Stimulated activated CD8-positive, alpha-beta memory T cell treated with anti-CD3 and anti-CD28 coated beads, Interleukin-15, amount 100 ng/mL, for 24 hours (primary cell): ENCODE measurements around the gene OSMR.

ENCODE experiments used
- DNase-seq: peaks from one replicate; pipeline ENCODE4 v3.0.0-alpha.2; 2020; ENCODE audit warnings: low read depth

OSMR gene

DNA sequence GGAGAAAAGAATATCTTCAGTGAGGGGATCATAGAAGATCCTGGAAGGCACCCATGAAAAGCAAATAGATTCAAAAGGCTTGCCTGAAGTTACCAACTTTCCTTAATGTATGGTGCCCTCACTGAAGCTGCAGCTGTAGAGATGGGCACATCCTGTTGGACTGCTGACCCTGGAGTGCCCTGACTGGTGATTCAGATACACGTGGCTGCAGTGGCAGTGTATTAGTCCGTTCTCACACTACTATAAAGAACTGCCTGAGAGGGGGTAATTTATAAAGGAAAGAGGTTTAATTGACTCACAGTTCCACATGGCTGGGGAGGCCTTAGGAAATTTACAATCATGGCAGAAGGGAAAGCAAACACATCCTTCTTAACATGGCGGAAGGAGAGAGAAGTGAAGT lies 80.3 kb downstream of the OSMR start:
- DNase-seq: no peak

DNA sequence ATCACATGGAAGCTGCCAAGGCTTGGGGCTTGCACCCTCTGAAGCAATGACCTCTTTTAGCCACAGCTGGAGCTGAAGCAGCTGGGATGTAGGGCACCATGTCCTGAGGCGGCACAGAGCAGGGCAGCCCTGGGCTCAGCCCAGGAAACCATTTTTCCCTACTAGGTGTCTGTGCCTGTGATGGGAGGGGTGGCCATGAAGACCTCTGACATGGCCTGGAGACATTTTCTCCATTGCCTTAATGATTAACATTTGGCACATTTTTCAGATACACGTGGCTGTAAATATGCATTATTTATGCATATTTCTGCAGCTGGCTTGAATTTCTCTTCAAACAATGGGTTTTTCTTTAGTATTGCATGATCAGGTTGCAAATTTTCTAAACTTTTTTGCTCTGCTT lies 81.7 kb downstream of the OSMR start:
- DNase-seq: no peak

DNA sequence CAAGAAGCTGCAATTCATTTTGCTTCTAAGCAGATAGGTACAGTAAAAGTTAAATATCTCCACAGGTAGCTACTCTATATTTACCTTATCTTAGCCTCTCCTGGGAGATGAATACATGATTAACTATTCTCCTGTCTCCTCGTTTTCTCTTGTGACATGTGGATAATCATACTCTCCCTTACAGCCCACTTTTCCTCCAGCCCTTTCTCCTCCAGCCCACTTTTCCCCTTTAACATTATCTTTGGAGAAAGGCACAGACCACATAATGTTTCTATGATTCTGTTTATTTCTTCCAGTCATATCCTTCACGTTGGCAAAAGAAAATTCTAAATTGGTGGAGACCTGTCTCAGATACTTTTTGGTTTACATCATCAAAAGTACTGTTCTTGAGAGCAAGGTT lies 84.0 kb downstream of the OSMR start:
- DNase-seq: no peak

DNA sequence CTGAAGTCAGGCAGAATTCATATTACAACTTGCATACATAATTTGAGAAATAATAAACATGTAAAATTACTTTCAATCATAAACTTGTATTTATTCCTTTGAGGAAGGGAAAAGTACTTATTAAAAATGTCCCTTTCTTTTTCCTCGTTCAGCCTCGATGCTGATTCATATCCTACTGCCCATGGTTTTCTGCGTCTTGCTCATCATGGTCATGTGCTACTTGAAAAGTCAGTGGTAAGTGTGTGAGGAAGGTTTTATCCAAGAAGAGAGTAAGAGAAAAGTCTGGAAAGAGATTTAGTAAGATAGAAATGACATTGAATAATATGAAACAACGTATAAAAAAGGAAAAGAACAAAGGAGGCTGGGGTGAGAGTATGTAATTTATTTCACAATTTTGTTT lies 85.9 kb downstream of the OSMR start:
- DNase-seq: no peak

DNA sequence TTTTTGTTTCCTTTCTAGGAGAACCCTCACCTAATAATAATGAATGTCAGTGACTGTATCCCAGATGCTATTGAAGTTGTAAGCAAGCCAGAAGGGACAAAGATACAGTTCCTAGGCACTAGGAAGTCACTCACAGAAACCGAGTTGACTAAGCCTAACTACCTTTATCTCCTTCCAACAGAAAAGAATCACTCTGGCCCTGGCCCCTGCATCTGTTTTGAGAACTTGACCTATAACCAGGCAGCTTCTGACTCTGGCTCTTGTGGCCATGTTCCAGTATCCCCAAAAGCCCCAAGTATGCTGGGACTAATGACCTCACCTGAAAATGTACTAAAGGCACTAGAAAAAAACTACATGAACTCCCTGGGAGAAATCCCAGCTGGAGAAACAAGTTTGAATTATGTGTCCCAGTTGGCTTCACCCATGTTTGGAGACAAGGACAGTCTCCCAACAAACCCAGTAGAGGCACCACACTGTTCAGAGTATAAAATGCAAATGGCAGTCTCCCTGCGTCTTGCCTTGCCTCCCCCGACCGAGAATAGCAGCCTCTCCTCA lies 87.1 kb downstream of the OSMR start:
- DNase-seq: no peak

DNA sequence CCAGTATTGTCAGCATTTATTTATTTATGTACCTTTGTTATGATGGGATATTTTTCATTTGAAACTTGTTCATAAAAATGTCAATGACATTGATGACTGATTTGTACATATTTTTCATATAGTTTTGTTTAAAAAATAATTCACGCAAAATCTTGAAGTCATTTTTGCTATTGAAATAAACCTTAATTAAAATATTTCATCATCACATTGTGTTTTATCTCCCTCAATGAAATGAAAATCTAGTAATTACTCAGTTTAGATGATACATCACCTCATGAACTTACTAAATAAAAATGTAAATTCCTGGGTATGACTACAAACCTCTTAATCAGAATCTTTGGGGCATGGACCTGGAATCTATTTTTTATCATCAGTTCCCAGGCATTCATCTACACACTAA lies 89.6 kb downstream of the OSMR start:
- DNase-seq: no peak

DNA sequence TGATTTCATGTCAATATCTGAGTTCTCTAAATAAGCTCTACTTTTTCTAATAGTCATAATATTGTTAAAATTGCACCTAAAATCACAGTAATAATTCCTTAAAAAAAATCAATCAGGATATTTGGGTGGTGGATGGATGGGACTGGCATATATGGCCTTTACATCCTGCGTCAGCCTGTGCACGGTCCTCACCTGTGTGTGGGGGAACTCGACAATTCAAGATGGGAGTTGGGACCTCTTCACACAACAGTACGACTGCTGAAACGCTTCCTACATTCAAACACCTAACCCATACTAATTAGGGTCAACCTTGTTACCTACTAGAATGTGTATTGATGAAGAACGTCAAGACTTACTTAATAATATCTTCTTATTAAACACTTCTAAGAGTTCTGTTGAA lies 90.5 kb downstream of the OSMR start:
- no peak for DNase-seq

DNA sequence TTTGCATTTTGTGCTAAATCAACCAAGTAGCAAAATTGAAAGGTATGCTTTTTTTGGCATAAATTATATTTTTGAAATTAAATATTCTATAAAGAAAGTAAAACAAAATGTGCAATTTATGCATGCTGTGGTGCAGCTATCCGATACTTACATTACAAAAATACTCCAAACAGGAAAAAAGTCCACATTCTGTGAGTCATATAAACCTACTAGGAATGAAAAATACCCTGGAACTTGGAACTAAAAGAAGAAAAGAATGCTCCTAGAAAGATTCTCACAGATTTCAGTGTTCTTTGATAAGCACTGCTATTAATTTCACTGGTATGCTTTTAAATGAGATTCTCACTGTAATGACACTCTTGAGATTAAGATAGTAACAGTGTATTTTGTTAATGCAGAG lies 92.6 kb downstream of the OSMR start:
- no peak for DNase-seq

DNA sequence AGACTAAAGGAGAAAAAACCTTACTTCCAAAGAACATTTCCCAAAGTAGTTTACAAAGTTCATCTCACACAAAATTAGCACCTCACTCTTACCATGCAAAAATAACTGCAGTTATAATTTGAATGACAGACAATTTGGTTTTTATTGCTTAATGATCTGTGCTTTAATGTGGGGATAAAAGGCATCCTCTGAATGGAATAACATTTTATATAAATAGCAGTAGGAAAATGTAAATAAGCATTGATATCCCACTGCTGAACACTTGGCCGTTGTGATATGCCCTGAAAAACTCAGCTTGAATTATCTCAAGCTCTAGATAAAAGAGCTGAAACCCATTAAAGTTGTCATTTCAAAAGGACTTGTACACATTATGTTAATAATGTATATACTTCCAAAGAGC lies 93.2 kb downstream of the OSMR start:
- DNase-seq: no peak

DNA sequence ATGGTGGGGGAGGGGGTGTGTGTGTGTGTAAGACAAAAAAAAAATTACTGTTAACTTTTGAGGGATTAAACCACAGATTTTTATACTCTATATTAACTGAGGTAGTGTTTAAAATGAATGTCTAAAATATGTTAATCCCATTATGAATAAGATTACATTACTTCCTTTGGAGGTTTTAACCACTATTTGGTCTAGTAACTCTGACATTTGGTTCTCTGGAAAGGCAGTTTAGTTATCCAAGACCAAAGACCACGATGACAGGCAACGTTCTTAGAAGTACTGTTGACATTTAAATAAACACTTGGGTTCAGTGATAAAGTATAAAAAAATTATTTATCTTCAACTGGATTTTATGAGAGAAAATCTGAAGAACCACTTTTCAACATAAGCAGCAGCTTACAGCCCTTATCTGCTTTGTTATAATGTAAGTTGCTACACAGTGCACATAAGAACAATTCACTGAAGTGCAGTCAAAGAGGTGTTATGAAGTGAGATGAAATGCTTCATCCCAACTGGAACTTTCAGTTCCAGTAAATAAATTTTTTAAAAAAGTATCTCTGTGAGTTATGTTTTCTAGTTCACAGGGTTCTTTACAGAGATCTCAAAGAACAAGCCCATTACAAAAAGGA lies 94.5 kb downstream of the OSMR start:
- DNase-seq: no peak

DNA sequence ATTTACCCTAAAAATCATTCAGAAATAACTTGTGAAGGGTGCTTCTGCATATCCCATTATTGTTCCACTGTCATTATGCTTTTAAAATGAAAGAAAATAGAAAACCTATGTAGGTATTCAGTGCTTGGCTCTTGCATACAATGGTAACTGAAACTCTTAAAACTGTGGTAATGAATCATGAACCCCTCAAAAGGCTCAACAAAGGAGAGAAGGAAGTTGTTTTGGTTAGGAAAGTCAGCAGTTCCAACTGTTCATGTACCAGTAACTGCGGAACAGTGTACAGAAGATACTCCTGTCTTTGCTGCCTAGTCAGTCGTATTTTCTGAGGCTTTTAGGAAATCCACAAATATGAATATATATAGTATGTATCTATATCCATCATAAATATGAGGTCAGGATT lies 96.1 kb downstream of the OSMR start:
- no peak for DNase-seq

DNA sequence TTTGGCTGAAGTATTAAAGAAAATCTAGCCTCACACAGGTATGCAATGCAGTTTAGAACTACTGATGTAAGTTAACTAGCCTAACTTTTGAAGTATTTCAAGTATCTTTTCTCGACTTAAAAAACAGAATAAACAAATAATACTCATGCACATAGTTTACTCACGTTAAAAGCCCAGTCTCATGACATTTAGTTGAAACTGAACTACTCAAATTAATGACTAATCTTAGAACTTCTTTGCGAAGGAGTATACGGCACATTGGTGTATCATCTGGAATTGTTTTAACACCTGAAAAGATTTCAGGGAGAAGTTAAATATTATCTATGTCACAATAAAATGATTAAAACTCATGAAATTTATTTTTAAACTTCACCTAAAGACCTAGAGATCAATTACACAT lies 98.5 kb downstream of the OSMR start:
- DNase-seq: no peak

DNA sequence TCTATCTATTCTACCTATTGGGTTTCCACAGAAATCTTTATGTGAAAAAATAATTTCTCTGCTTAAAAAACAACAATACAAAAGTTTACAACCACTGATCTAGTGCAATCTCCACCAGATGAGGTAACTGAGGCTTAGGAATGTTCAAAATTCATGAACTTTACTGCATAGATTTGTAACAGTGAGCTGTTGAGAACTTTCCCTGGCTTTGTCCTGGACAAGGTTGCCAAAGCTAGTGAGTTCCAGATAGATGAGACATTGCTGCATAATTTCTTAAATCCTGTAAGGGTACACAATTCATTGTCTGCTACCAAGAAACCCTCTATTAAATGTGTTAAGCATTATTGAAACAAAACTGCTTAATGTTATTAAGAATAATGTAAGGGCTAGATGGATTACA lies 102.7 kb downstream of the OSMR start:
- DNase-seq: no peak

DNA sequence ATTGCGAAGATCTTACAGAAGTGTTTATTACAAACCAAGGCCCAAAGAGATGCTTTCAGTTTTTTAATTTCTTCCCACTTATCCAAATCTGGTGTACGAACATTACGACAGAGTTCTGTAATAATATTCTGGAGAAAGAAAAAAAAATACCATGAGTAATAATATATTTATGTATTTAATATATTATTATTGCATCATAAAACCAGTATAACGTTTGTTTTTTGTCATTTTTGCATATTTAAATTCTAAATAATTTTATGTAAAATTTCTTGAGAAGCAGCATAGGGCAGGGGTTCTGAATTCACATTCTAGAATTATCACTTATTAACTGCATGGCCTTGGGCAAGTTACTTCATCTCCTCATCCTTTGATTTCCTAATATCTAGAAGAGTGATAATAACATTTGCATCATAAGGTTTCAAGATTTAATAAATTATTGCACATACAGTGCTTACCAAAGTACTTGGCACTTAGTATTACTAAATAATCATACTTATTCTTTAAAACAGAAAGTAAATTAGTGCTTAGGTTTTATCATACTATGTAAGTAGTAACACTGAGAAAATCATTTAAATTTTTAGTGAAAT lies 107.7 kb downstream of the OSMR start:
- no peak for DNase-seq

DNA sequence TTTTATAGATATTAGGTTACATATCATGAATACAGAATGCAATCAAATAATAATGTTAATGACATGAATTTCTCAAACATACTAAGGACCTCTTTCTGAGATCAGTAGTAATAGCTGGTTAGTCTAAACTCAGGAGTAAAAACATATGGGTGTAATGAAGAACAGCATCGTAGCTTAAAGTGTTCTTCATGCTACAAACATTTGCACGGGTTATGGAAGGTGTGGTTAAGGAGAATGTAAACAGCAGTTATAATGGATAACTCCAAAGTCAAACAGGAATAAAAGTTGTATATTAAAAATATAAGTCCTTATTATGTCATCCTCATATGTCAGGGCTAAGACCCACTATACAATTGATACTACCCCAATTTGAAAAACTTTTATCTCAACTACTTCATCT lies 115.9 kb downstream of the OSMR start:
- DNase-seq: no peak

DNA sequence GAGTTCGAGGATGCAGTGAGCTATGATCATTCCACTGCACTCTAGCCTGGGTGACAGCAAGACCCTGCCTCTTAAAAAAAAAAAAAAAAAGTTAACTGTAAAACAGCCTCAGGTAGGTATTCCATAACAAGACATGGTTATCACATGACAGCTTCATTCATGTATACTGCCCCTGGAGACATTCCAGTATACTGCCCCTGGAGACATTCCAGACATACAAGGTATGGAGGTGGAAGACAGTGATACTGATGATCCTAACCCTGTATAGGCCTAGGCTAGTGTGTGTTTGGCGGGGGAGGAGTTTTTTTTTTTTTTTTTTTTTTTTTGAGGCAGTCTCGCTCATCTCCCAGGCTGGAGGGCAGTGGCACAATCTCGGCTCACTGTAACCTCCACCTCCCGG lies 122.9 kb downstream of the OSMR start:
- no peak for DNase-seq

DNA sequence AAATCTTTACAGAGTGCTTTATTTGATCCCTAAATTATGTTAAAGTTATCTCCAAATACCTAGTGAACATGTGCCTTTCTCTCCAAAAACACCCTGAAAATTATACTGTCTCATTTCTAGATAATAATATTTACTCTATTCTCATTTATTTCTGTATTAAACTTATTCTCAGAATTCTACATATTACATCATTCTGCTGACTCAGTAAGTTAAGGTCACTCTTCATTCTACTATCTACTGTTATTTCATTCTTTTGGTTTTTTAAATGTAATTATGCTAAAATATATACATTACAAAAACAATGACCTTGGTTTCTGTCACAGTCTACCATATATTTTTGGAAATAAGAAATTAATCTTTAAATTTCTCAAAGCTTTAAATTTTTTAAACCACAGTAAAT lies 132.2 kb downstream of the OSMR start:
- no peak for DNase-seq

DNA sequence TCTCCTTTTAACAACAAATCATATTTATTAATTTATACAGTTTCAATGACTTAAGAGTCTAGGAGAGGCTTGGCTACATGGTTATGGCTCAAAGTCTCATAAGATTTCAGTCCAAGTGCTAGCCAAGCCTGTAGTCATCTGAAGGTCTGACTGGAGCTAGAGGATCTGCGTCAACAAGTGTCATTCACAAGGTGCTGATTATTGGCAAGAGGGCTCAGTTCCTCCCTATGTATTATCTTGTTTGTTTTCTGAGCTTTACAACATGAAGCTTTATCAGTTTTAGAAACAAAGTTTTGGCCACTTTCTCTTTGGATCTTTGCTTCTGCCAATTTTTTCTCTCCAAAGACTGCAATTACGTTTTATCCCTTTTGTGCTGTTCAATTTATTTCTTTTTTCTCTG lies 133.7 kb downstream of the OSMR start:
- no peak for DNase-seq
